Activated T-helper 1 cell treated with anti-CD3 and anti-CD28 coated beads, Interleukin-2, amount 50 U/mL, for 16 hours (primary cell): ENCODE data around the gene KEL.
"Not testable (repeated sequence)": the region's sequence is repeated elsewhere in the genome, so short reads cannot be mapped to it uniquely, and the experiment has no call there.

Experiments used
- DNase-seq, 2 donors: peaks; one replicate each; pipeline ENCODE4 v3.0.0-alpha.2; 2020; ENCODE audit warnings: low read depth in 1 of 2, low spot score in 1 of 2

KEL gene, protein sequence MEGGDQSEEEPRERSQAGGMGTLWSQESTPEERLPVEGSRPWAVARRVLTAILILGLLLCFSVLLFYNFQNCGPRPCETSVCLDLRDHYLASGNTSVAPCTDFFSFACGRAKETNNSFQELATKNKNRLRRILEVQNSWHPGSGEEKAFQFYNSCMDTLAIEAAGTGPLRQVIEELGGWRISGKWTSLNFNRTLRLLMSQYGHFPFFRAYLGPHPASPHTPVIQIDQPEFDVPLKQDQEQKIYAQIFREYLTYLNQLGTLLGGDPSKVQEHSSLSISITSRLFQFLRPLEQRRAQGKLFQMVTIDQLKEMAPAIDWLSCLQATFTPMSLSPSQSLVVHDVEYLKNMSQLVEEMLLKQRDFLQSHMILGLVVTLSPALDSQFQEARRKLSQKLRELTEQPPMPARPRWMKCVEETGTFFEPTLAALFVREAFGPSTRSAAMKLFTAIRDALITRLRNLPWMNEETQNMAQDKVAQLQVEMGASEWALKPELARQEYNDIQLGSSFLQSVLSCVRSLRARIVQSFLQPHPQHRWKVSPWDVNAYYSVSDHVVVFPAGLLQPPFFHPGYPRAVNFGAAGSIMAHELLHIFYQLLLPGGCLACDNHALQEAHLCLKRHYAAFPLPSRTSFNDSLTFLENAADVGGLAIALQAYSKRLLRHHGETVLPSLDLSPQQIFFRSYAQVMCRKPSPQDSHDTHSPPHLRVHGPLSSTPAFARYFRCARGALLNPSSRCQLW

DNA sequence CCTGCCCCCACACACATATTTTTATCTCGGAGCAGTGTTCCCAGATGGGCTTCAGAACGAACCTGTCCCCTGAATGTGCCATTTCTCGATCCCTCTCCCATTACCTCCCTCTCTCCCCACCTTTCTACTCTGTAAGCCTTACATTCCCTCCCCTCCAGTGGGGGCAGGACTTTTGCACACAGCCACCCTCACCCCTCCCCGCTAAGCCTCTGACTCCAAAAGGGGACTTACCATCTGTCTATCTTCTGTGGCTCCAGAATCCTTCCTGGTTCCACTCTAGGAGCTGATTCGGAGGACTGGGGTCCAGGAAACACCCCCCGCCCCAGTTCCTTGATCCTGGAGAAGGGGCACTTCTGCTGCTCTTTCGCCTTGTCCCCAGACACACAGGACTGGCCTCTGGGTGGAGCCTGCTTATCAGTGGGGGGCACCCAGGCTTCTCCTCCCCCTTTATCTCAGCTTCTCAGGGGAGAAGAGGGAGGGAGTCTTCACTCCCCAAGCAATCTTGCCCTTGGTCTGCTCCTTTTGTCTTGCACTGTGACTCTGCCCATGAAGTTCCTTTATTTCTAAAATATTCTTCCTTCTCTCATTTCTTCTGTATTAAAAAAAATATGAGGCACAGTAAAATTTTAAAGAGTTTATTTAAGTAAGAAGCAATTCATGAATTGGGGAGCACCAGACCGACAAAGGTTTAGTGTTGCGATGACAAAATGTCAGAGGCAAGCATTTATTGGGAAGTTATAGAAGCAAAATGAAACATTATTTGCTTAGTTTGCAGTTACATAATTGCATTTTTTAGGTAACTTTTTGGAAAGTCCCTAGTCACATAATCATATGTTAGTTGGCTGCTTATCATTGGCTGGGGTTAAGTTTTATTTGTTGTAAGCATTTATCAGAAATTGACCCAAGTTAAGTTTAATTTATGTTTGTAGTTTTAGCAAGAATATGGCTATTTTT lies at the start of gene KEL:
KEL (minus strand) TSS at position 391 of the 954 bp plus-strand sequence; CDS start at position 234, 157 bp downstream.
- DNase-seq: no peak

DNA sequence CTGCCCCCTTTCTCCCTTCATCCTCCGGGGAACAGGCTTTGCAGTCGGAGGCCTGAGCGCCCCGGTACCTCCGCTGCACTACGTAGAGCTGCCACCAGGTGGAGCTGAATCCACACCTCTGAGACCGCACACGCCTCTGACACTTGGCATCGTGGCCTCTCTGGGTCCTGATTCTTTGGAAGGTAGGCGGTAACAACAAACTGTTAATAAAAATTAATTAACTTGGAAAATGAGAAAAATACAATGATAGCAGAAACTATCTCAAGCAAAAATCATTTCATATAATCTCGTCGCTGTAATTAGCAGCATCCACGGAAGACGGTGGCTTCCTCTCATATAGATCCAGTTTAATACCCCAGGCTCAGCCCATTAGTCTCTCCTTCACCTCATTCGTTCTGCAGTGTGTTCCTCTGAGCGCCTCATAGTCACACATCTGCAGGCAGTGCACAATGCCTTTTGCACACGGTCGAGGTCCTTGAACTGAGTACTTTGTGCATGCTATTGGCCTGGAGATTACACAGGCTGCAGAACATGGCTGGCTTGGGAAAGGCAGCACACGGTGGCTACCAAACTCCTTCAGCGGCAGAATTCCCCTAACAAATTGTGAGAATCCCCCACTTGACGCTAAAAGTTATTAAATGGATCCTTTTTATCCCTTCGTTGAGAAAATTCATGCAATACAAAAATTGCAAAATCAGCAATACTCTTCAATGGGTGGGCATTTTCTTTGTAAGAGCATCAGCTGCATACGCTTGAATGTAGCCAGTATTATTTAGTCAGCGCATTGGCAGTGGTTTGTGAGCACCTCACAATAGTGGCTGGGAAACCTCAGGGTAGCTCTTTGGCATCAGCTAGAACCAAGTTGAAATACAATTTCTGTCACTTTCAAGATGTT lies 46.1 kb upstream of the KEL start:
- peak; percentile 66 to 78 for DNase-seq

DNA sequence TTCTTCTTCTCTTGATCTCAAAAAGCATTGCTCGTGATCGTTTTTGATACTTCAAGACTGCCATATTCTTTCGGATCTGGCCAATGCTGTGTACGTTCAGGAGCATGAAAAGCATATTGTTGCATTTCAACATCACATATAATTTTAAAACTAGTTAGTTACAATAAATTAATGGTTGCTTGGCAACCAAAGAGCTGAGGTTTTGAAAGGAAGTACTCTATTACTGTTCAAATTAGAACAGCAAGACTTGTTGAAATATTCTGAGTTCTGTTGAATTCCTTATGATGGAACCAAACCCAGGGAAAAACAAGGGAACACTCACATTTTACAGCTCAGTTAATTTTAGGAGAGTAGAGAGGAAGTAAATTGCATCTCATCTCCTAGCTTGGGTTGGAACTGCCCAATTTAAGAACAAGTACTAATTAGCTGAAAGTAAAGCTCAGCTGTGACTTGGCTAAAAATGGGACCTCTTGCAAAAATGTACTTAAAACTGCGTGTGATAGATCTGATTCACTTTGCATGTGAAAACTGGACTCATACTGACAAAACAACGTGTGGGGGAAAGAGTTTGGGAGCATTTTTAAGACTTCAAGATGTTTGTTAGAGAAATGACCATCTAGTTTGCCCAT lies 43.6 kb upstream of the KEL start:
- no peak for DNase-seq

DNA sequence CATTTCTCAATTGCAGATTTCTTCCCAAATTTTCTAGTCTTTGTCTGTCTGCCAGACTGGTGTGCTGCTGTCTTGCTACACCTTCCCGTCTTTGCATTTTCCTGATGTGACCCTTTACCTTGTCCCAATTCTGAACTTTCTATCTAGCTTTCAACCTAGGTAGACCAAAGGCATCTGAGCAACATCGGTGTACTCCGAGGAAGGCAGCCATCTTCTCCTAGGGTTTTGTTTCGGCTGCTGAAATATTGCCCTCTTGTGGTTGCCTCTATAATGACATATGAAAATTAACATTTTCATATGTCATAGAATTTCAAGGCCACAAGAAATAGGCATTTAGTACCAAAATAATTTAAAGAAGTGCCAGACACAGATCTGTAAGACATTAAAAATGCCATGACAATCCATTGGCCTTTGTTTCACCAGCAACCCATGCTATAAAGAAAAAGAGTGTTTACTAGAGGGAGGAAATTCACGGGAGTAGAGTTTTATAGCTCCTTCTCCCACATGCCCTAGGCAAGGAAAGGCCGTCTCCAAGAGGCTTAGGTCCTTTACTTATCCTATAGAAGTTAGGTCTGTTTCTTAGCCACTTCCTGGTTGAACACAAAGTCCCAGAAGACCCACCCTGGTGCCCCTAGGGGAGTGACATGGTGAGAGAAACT lies 41.4 kb upstream of the KEL start:
- peak in 1 of 2 donors; percentile 12 for DNase-seq

DNA sequence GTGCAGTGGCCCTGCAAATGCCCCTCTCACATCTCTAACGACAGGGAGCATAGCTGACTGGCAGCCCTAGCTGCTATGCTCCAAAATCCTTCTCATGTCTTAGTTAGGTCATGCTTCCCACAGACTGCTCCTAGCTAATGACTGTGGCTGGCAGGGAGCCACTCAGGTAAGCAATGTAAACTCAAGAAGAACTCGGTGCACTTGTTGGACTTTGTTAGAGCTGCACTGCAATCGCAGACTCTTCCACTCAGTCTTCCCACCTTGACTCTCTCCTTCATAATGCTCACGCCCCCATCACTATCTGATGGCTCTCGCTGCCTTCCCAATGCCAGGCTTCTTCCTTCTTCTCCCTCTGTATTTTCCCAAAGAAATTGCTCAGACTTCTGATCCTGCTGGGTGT lies 40.7 kb upstream of the KEL start:
- no peak for DNase-seq

DNA sequence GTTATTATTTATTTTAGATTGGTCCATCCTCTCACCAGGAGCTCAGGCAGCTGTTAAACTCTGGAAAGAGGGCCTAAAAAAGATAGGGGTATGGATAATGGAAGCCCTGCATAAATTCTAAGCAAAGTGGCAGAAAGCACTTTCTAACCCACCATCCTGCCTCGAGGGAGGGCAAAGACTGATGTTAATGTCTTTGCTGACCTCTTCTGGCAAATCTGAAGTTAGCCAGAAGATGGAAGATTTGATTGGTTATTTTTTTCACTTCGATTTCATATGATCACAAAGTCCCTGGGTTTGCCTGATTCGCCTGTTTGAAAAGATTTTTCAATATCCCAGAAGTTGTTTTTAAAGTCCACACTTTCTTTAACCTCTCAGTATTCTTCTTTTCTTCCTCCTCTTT lies 39.9 kb upstream of the KEL start:
- no peak for DNase-seq

DNA sequence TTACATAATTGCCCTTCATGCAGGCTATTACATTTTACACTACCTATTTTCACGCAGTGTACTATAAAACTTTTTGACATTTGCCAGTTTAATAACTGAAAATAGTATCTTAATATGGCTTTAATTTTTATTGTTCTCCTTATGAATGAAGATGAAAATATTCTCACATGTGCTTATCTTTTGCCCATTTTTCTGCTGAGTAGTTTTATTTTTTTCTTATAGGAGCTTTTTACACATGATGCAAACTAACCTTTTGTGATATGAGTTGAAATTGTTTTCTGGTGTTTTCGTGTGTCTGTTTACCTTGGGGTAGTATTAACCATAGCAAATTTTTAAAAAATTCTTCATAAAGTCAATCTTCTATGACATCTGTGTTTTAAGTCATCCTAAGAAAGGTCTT lies 38.5 kb upstream of the KEL start:
- DNase-seq: no peak

DNA sequence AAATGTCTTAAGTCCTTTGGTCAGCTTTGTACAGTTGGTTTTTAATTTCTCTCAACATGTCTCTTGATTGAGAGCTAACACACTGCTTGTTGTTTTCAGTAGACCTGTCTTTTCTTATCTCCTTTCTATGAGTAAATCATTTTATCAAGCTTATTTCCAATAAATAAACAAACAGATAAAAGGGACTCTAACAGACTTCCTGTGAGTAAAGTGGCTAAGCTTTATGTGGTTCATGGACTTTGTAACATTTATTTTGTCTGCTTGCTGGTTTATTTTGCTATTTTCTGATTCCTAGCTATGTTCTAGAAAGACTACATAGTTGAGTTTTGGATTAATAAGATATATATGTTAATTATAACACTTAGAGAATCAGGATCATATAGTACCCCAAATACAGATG lies 37.6 kb upstream of the KEL start:
- DNase-seq: no peak

DNA sequence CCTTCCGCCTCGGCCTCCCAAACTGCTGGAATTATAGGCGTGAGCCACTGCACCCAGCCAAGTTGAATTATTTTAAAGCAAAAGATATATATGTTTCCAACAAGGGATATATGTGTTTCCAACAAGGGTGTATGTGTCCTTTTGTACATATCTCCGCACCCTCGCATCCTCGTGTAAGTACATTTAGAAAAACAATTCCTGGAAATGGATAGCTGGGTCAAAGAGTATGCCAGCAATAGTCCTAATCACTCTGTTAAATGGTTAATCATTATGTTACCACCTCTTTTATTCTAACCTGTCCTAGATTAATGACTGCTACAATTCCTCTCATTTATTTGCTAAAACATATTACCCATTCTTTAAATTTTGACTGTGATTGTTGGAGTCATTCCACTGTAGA lies 36.8 kb upstream of the KEL start:
- no peak for DNase-seq

DNA sequence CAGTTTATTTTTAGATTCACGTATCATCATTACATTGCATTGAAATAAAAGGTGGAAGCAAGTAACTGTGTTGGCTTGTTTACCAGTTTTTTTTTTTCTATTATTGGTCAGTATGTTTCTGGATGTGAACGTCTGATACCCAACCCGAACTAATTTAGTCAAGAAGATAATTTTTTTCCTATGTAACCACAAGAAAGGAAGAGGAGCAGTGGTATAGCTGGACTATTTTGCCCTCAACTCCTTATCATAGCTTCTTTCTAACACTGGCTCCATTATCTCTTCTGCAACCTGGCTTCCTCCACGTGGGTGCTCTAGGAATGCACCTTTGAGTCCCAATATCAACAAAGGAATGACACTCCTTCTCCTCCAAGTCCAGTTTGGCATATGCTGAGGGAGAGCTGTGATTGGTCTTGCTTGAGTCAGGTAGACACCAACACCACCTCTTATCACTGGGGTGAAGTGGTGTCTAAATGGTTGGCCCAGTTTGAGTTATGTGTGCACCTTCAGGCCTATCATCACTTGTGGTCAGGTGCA lies 35.4 kb upstream of the KEL start:
- DNase-seq: no peak

DNA sequence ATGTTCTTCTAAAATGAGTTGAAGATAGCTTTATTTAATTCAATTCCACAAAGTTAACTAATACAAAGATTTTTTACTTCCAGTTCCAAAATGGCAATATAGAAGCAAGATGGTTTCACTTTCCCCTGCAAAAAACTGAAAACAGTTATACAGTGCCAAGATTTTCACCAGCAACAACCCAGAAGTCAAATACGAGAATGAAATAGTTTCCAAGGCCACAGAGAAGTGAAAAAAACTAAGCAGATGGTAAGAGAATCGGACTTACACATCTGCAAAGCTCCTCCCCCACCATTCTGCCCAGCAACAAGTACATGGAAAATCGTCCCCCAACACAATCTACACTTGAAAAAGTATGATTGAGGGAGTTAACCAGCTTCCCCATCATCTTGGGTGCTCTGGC lies 30.3 kb upstream of the KEL start:
- DNase-seq: no peak

DNA sequence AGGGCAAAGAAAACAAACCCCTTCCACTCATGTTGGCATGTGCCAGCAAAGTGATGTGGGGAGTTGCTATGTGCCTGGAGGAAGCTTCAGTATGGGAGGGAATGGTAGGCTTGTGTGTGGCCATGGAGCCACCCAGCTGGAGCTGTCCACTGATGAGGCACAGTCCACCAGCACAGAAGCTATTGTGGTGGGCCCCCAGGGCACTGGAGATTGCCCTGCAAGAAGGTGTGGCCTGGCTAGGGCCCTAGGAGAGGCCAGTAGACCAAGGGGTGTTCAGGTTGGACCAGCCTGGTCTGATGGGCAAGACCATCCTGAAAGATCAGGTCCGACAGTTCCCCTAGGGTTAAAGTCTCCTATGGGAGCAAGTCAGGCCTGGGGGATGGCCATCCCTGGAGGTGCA lies 22.1 kb upstream of the KEL start:
- no peak for DNase-seq

DNA sequence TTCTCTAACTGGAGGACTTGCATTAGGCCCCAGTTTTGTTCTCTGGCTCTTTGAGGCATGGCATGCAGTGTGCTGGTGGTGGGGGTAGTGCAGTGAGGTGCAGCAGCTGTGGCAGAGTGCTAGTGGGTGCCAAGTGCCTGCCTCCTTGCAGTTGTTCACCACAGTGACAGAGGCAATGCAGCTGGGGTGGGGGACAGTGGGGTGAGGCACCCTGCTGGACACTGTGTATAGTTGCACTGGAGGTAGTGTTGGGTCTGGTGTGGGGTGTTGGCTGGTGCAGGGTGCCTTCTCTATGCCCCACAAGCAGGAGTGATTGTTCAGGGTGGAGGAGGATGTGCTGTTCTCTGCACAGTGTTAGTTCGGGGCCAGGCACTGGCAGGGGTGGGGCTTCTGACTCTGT lies 21.7 kb upstream of the KEL start:
- DNase-seq: no peak

DNA sequence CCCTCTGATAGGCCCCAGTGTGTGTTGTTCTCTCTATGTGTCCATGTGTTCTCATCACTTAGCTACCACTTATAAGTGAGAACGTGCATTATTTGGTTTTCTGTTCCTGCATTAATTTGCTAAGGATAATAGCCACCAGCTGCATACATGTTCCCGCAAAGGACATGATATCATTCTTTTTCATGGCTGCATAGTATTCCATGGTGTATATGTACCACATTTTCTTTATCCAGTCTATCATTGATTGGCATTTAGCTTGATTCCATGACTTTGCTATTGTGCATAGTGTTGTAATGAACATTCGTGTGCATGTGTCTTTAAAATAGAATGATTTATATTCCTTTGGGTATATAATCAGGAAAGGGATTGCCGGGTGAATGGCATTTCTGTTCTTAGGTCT lies 16.2 kb upstream of the KEL start:
- not testable (repeated sequence) for DNase-seq

DNA sequence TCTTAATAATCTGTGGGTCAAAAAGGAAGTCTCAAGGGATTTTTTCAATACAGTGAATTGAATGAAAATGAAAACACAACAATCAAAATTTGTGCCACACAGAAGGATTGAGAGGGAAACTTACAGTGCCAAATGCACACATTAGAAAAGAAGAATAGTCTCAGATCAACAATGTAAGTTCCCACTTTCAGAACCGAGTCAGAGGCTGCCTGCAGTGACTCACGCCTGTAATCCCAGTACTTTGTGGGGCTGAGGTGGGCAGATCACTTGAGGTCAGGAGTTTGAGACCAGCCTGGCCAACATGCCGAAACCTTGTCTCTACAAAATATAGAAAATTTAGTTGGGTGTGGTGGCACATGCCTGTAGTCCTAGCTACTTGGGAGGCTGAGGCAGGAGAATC lies 12.5 kb upstream of the KEL start:
- DNase-seq: no peak

DNA sequence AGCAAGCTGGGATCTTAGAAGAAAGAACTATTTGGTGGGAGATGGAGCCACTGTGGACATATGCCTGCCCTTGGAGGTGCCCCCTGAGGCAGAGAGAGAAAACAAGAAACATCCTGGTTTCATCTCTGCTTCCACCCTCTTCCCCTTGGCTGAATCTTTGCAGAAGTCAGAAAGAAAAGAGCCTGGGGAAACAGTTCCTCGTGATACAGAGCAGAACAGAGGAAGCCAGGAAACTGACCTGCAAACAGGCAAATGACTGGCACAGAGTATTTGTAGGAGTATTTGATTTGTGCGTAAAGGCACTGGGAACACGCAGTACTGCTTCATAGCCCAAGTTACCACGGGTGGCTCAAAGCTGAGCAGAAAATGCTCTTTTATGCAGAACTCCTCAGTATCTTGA lies 7.0 kb upstream of the KEL start:
- no peak for DNase-seq

DNA sequence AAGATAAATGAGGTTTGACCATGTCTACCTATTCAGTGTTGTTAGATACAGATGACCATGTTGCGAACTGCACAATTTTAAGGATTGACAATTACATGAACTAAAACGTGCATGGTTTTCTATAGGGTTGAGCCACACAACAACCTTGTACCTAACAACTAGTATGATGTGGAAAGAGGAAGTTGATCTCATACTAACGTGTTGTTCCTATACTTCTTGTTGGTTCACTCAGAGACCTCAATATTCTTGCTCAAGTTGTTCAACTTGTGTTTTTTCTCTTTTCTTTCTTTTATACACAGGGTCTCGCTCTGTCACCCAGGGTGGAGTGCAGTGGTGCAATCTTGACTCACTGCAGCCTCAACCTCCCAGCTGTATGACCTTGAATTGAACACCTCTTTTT lies 6.1 kb upstream of the KEL start:
- no peak for DNase-seq

DNA sequence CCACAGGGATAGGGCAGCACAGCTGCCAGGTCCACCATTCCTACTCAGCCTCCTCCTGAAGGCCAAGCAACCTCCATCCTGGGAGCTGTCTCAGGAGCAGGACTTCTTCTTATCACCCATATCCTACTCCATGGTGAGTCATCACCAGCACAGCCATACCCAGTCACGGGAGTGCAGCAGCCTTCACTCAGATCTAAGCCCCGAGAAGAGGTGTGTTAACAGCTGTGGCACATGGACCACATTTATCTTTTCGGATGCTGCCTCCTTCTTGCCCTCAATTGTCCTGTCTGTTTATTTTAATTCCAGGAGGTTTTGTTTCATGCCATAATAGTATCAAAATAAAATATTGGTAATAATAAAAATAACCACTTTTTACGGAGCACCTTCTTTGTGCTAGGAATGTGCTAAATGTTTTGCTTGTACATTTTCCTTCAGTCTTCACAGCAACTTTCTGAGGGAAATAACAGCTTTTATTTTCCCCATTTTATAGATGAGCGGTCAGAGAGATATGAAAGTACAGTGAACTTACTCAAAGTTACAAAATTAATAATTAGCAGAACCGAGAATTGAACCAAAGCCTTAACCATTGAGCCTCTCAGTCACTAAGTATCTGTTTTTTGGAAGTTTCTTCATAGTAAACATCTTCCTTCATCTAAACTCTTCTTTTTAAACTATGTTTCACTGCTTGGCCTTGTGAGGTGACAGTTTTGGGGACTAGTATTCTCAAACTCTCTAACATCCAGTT lies 2.5 kb upstream of the KEL start:
- DNase-seq: no peak

DNA sequence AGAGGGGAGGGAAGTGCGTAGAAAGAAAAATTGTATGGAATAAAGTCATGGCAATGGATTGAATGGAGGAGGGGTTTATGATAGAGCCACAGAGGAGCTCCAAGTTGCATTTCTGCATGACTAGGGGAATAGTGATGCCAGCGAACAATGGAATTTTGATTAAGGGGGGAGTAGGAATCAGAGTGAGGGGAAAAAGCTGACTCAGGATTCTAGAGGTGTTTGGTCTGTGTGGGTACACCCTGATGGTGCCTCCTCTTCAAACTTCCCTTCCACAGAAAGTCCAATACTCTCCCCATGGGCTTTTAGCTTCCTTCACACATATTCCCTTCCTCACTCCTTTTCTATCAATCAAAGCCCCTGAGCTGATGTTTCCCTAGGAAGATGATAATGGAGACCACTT lies 1.8 kb upstream of the KEL start:
- DNase-seq: no peak
